ENCODE measurements around the gene CDKAL1. TPM values are rescaled to one million over a fixed set of nuclear protein-coding genes. Genes with fewer than 3 reads are reported as not detected.
A peak's percentile ranks its signal among the peaks of the same experiment; 100 is the strongest.

The CDKAL1 gene
- total and polyA plus RNA-seq, 2 experiments from 2014 or later: 14.4 to 19.5 TPM

DNA sequence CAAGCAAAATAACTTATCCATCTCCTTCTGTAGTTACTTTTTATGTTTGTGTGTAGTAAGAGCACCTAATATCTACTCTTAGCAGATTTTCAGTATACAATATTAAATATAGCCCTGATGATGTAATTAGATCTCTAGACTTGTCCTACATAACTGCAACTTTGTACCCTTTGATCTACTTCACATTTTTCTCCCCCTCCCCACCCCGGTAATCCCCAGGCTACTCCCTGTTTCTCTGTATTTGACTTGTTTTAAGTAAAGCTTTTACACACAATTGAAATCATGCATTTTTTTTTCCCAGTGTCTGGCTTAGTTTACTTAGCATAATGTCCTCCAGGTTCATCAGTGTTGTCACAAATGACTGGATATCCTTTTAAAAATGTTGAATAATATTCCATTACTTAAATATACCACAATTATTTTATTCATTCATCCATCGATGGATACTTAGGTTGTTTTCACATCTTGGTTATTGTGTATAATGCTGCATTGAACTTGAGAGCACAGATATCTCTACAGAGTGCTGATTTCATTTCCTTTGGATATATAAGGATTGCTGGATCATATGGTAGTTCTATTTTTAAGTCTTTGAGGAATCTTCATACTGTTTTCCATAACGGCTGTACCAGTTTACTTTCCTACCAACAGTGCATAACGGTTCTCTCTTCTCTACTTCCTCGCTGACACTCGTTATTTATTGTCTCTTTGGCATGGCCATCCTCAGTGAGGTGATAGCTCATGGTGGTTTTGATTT lies 212.7 kb downstream of the CDKAL1 start:
- TF ChIP-seq EZH2 (IDR thresholded peaks at IDR 0.05; ENCODE audit: borderline replicate concordance) (no peak), EZH2phosphoT487 (IDR thresholded peaks at IDR 0.05; ENCODE audit: low read depth, severe bottlenecking, unreplicated experiment) (no peak)
- TF ChIP-seq, protein P1, sequence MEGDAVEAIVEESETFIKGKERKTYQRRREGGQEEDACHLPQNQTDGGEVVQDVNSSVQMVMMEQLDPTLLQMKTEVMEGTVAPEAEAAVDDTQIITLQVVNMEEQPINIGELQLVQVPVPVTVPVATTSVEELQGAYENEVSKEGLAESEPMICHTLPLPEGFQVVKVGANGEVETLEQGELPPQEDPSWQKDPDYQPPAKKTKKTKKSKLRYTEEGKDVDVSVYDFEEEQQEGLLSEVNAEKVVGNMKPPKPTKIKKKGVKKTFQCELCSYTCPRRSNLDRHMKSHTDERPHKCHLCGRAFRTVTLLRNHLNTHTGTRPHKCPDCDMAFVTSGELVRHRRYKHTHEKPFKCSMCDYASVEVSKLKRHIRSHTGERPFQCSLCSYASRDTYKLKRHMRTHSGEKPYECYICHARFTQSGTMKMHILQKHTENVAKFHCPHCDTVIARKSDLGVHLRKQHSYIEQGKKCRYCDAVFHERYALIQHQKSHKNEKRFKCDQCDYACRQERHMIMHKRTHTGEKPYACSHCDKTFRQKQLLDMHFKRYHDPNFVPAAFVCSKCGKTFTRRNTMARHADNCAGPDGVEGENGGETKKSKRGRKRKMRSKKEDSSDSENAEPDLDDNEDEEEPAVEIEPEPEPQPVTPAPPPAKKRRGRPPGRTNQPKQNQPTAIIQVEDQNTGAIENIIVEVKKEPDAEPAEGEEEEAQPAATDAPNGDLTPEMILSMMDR (IDR thresholded peaks at IDR 0.05; ENCODE audit: poor library complexity): no peak
- no peaks in the 10 kb centered on the region for H3K79me2 ChIP-seq
- H3K27me3 ChIP-seq: no peaks in the 10 kb centered on the region
- DNase-seq (ENCODE audit: low spot score): no peak
- no peaks in the 10 kb centered on the region for H3K9me2 ChIP-seq (replicated peaks; ENCODE audit: insufficient read depth)
- H3K4me1 ChIP-seq (ENCODE audit: insufficient read depth): peaks cover 3% of the 10 kb centered on the region
- no peak overlapping the region for H3K27ac ChIP-seq
- H3K4me3 ChIP-seq: no peak overlapping the region
- no peak overlapping the region for H3K4me2 ChIP-seq
- H3K9me3 ChIP-seq (ENCODE audit: low read depth): no peaks in the 10 kb centered on the region
- 82% methylated on average over 6 of the region's 6 CpGs for WGBS (ENCODE audit: low lambda C conversion rate, missing lambda C conversion rate)
- H4K20me1 ChIP-seq (ENCODE audit: insufficient read depth, poor library complexity, severe bottlenecking): no peaks in the 10 kb centered on the region
- H3K36me3 ChIP-seq (replicated peaks; ENCODE audit: insufficient read depth, low read depth): no peaks in the 10 kb centered on the region
- H2AFZ ChIP-seq: no peak overlapping the region

DNA sequence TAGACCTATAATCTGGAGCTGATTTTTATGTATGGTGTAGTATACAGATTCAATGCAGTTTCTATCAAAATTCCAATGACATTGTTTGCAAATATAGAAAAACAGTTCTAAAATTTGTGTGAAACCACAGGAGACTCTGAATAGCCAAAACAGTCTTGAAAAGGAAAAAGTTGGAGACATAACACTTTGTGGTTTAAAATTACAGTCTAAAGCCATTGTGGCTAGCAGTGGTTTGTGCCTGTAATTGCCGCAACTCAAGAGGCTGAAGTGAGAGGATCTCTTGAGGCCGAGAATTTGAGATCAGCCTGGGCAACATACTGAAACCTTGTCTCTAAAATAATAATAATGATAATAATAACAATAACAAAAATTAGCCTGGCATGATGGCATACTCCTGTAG lies 213.7 kb downstream of the CDKAL1 start:
- H3K36me3 ChIP-seq (replicated peaks; ENCODE audit: insufficient read depth, low read depth): no peaks in the 10 kb centered on the region
- WGBS (ENCODE audit: low lambda C conversion rate, missing lambda C conversion rate): 98% methylated on average over 2 of the region's 2 CpGs
- TF ChIP-seq, protein P1 (IDR thresholded peaks at IDR 0.05; ENCODE audit: poor library complexity): no peak
- no peak for TF ChIP-seq EZH2phosphoT487 (IDR thresholded peaks at IDR 0.05; ENCODE audit: low read depth, severe bottlenecking, unreplicated experiment)
- TF ChIP-seq EZH2 (IDR thresholded peaks at IDR 0.05; ENCODE audit: borderline replicate concordance): no peak
- no peaks in the 10 kb centered on the region for H3K9me3 ChIP-seq (ENCODE audit: low read depth)
- no peaks in the 10 kb centered on the region for H3K9me2 ChIP-seq (replicated peaks; ENCODE audit: insufficient read depth)
- DNase-seq (ENCODE audit: low spot score): no peak
- H2AFZ ChIP-seq: no peak overlapping the region
- peaks cover 3% of the 10 kb centered on the region for H3K4me1 ChIP-seq (ENCODE audit: insufficient read depth)
- no peak overlapping the region for H3K4me3 ChIP-seq
- H3K27ac ChIP-seq: no peak overlapping the region
- no peaks in the 10 kb centered on the region for H3K79me2 ChIP-seq
- H4K20me1 ChIP-seq (ENCODE audit: insufficient read depth, poor library complexity, severe bottlenecking): no peaks in the 10 kb centered on the region
- no peak overlapping the region for H3K4me2 ChIP-seq
- no peaks in the 10 kb centered on the region for H3K27me3 ChIP-seq

DNA sequence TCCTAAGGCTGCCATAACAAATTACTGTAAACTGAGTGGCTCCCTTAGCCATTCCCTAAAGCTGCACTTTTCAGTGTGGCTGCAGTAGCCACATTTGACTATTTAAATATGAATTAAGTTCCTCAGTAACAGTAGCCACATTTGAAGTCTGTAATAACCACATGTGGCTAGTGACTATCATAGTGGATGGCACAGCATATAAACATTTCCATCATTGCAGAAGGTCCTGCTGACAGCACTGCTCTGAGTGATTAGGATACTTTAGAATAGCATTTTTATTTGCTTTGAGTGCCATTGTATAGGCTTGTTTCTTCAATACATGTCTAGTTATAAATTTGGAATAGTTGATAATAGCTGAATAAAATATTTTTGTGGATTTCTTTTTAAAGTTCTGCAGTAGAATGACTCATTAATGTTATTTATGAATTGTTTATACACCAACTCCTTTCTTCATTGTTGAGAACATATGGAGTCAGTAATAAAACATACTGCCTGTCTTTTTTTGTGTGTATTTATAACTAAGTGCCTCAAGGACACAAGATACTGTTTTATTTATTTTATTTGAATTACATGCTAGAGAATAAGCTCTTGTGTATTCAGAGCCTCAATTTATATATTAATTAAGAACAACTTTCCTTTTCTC lies 217.2 kb downstream of the CDKAL1 start:
- no peak overlapping the region for H3K27ac ChIP-seq
- peaks cover 4% of the 10 kb centered on the region for H3K9me3 ChIP-seq (ENCODE audit: low read depth)
- H4K20me1 ChIP-seq (ENCODE audit: insufficient read depth, poor library complexity, severe bottlenecking): no peaks in the 10 kb centered on the region
- no peak overlapping the region for H3K4me3 ChIP-seq
- no peaks in the 10 kb centered on the region for H3K36me3 ChIP-seq (replicated peaks; ENCODE audit: insufficient read depth, low read depth)
- TF ChIP-seq EZH2phosphoT487 (IDR thresholded peaks at IDR 0.05; ENCODE audit: low read depth, severe bottlenecking, unreplicated experiment): no peak
- no peak for TF ChIP-seq EZH2 (IDR thresholded peaks at IDR 0.05; ENCODE audit: borderline replicate concordance)
- TF ChIP-seq, protein P1 (IDR thresholded peaks at IDR 0.05; ENCODE audit: poor library complexity): no peak
- no peaks in the 10 kb centered on the region for H3K27me3 ChIP-seq
- peaks cover 4% of the 10 kb centered on the region for H3K79me2 ChIP-seq
- H3K4me1 ChIP-seq (ENCODE audit: insufficient read depth): no peaks in the 10 kb centered on the region
- no peak for DNase-seq (ENCODE audit: low spot score)
- no peak overlapping the region for H2AFZ ChIP-seq
- peak overlapping the region; percentile 12 for H3K4me2 ChIP-seq
- no peaks in the 10 kb centered on the region for H3K9me2 ChIP-seq (replicated peaks; ENCODE audit: insufficient read depth)

Data from hepatocyte (in vitro differentiated cells).